ENCODE data around the gene ACVRL1.
A peak's percentile ranks its signal among the peaks of the same experiment; 100 is the strongest.

Gene ACVRL1

GRCh38 chr12:51942056-51942455, 34.8 kb downstream of the ACVRL1 start:
- no peak for DNase-seq (ENCODE audit: low read depth in 2 of 2)

- no peak for DNase-seq (ENCODE audit: low read depth in 2 of 2)
Observed at GRCh38 chr12:51942501-51943000, 35.2 kb downstream of the ACVRL1 start.

DNA sequence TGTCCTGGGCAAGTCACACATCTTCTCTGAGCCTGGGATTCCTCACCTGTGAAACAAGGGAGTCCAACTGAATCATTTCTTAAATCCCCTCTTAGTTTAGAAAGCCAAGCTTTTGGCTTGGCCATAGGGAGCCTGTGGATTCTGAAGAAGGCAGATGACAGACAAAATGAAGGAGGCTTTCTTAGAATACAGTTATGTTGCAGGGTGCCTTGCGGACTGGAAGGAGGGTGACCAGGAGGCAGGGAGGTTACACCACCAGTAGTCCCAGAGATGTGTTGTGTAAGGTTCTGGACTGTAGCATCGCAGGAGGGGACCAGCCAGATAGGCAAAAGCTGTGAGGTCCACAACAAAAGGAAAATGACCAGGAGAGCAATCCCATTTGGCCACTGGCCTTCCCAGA, 36.0 kb downstream of the ACVRL1 start:
- DNase-seq (ENCODE audit: low read depth in 2 of 2), result no peak

- DNase-seq (ENCODE audit: low read depth in 2 of 2), result no peak
Observed at GRCh38 chr12:51944608-51945233, 37.4 kb downstream of the ACVRL1 start.

DNA sequence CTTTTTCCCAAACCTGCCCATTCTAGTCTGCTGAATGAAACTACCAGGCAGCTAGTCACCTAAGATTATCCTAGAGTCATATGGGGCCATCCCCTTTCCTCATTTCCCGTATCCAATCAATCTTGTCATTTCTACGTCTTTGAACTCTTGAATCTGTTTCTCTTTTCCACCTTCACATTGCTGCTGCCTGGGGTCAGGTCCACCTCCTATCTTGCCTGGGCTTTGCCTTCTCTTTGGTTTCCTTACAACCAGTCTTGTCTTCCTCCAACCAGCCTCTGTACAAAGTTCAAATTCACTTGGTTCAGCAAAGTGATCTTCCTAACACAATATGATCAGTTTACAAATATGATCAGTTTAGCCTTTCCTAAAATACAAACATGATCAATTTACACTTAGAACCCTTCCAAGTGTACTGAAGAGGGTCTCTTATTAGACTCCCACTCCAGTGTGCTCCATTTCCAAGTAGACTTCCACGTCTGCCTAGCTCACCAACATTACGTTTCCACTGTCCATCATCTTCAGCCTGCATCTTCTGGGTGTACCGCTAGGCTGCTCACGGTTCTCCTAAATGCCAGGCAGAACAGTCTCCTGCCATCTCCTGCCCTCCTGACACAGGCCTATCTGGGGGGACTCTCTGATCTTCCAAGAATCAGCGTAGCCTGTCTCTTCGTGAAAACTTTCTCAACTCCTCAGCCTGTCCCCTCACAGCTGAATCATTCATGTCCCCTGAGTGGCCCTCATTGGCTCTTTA, 40.1 kb downstream of the ACVRL1 start:
- no peak for DNase-seq (ENCODE audit: low read depth in 2 of 2)

- no peak for DNase-seq (ENCODE audit: low read depth in 2 of 2)
Observed at GRCh38 chr12:51948066-51948465, 40.8 kb downstream of the ACVRL1 start.

DNA sequence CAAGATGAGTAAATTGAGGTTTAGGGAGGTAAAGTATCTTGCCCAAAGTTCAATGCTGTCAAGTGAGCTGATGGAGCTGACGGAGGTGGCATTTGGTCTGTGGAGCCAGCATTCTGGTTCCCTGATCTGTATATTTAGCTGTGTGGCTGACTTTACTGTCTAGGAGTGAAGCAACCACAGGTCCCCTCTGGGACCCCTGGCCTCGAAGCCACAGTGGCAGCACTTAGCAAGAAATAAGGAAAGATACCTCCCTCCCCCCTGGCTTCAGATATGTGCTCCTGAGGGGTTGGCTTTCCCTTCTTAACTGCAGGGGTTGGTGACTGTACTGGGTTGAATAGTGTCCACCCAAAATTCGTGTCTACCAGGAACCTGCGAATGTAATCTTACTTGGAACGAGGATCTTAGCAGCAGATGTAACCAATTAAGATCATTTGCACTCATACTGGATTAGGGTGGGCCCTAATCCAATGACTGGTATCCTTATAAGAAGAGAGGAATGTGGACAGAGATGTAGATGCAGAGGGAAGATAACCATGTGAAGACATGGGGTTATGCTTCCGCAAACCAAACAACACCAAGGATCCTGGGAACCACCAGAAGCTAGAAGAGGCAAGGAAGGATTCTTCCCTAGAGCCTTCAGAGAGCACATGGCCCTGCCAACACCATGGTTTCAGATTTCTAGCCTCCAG, 42.2 kb downstream of the ACVRL1 start:
- no peak for DNase-seq (ENCODE audit: low read depth in 2 of 2)

DNA sequence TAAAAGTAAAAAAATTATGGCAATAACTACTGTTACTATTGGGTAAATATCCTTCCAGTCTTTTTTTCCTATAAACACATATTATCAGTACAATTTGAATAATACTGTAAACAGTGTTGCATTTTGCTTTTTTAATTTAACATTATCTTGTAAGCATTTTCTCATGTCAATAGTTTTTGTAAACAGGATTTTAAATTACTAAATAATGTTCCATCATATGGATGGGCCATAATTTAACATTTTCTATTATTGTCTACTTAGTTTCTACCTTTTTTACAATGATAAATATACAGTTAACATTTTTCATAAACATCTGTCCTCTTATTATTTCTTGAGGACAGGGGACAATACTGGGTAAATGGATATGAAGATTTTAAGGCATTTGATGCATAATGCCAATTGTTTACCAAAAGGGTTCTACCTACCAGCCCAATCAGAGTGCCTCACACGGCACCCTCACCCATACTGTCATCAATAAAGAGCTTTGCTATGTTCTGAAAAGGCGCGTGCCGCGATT, 43.4 kb downstream of the ACVRL1 start:
- DNase-seq (ENCODE audit: low read depth in 2 of 2), result no peak

DNA sequence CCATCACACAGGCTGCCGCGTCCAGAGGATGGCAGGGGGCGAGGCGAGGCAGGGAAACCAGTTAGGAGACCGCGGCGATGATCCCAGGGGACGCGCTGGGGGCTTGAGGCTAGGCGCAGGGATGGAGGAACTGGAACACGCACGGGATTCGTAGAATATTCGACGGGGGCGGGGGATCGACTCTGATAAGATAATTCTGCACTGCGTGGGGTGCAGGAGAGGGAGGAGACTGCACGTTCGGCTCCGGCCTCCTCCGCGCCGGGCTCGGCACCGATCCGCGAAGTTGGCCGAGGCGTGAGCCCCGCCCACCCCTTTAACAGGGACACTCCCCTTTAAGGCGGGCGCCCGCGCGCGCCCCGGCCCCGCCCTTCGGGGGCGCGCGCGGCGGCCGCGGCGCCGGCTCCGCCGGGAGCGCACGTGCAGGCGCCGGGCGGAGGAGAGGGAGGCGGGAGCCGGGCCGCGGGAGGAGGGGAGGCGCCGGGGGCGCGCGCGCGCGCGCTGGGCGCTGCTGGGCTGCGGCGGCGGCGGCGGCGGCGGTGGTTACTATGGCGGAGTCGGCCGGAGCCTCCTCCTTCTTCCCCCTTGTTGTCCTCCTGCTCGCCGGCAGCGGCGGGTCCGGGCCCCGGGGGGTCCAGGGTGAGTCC, 44.0 kb downstream of the ACVRL1 start, which contains the start of gene ACVR1B:
Gene ACVR1B, plus strand, starts transcription at position 501 of the 644 bp plus-strand sequence. Its CDS starts 45 bp downstream, at position 546.
- peak; percentile 83 to 86 for DNase-seq (ENCODE audit: low read depth in 2 of 2)

DNA sequence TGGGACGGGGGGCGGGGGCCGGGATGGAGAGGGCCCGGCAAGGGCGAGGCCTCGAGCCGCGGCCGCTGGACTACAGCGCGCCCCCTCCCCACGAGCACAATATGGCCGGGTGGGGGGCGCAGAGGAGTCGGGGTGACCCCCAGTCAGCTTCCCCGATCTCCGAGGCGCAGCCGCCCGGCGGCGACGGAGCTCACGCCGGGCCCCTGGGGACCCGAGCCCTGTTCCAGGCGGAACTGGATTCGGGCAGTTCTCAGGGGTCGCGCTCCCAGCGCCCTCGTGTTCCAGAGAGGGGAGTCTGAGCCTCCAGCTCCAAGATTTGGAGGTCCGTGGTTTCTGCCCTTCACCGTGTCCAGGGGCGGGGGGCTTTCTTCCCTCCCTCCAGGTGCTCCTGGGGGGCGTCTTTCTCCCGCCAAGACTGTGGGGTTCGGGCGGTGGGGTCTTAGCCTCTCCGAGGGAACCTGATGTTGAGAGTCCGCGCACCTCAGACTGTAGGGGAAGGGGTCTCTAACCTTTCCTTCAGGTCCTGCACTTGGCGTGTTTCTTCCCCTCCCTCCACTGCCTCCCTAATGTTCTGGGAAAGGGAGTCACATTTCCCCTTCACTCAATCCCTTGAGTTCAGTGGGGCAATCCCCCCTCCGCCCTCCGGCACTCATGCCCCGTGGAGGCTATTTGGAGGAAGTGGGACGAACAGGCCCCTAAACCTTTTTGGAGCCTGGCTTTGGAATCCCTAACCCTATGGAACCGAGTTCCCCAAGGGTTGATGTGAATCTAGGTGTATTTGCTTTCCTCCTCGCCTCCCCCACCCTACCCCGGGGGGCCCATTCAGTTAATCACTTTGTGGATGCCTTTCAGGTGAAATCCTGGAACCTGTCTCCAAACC, 44.8 kb downstream of the ACVRL1 start:
- no peak for DNase-seq (ENCODE audit: low read depth in 2 of 2)

GRCh38 chr12:51953089-51953488, 45.8 kb downstream of the ACVRL1 start:
- no peak for DNase-seq (ENCODE audit: low read depth in 2 of 2)

- DNase-seq (ENCODE audit: low read depth in 2 of 2), result no peak
Observed at GRCh38 chr12:51953864-51954263, 46.6 kb downstream of the ACVRL1 start.

- no peak for DNase-seq (ENCODE audit: low read depth in 2 of 2)
Observed at GRCh38 chr12:51954561-51955361, 47.5 kb downstream of the ACVRL1 start.

DNA sequence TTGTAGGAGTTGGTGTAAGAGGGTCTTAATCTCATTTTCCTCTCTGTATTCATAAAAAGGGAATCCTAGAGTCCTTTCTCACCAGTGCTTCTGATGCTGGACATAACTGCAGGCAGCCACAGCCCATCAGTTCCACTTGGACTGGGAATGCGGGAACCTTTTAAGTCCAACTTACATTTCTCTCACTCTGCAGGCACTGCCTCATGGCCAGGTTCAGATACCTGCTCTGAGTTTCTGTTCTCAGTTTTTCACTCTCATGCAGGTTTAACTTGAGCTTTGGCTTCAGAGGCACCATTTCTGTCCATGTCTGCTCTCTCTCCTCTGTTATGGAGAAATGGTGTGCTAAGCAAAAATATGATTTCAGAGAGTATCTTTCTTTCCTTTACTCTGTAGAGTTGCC, 48.4 kb downstream of the ACVRL1 start:
- no peak for DNase-seq (ENCODE audit: low read depth in 2 of 2)

DNA sequence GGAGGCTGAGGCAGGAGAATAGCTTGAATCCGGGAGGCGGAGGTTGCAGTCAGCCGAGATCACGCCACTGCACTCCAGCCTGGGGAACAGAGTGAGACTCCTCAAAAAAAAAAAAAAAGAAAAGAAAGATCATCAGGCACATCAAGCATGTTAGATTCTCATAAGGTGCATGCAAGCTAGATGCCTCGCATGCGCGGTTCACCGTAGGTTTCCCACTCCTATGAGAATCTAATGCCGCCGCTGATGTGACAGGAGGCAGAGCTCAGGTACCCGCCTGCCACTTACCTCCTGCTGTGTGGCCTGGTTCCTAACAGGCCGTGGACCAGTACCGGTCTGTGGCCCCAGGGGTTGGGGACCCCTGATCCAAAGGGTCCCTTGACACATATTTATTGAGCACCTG, 51.2 kb downstream of the ACVRL1 start:
- no peak for DNase-seq (ENCODE audit: low read depth in 2 of 2)

DNA sequence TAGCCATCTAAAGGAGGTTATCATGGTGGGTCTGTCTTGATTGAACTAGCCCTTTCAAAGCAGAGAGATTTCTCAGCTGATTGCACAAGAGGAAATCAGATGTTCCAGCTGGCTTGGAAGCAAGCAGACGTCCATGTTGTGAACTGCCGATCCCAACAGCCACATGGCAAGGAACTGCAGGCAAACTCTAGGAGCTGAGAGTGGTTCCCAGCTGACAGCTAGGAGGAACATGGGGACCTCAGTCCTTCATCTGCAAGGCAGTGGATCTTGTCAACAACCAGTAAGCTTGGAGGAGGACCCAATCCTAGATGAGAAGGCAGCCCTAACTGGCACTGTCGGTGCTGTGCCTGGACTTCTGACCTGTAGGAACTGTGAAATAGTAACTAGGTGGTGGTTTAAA, 51.9 kb downstream of the ACVRL1 start:
- DNase-seq (ENCODE audit: low read depth in 2 of 2), result no peak

DNA sequence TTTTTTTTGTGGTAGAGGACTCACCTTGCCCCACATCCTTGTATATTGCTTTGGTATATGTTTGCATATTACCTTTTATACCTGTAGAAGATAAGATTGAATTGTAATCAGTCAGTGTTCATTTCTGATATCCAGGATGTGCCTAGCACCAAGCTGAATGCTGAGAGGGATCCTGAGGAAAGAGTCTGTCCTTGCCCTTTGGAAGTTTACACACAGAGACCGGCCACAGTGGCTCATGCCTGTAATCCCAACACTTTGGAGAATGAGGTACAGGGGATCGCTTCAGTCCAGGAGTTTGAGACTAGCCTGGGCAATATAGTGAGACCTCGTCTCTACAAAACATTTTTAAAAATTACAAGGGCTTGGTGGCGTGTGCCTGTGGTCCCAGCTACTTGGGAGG, 52.6 kb downstream of the ACVRL1 start:
- no peak for DNase-seq (ENCODE audit: low read depth in 2 of 2)

- no peak for DNase-seq (ENCODE audit: low read depth in 2 of 2)
Observed at GRCh38 chr12:51960488-51960887, 53.2 kb downstream of the ACVRL1 start.

DNA sequence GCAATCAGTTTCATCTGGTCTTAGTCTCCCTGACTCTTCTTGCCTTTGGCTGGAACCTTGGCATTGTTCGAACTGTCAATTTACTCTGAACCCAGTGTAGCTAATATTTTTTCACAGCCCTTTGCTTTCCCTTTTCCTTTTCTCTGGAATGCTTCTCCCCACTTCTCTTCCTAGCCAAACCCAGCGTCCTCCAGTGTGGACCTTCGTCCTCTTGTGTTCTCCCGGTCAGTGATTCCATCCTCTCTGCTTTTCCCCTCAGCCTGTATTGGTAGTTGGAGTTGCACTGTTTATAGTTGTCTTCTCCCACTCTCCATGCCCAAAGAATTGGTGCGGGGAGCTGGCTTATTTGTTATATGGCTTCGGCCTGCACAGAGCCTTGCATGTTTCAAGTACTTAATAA, 53.6 kb downstream of the ACVRL1 start:
- DNase-seq (ENCODE audit: low read depth in 2 of 2), result no peak

- DNase-seq (ENCODE audit: low read depth in 2 of 2), result no peak
Observed at GRCh38 chr12:51961834-51962233, 54.5 kb downstream of the ACVRL1 start.
